GM18502 (cell line): Measurements from ENCODE around the gene MCF2L.
"Not testable (repeated sequence)": the region's sequence is repeated elsewhere in the genome, so short reads cannot be mapped to it uniquely, and the experiment has no call there.

Source experiments
- ATAC-seq: cut with Tn5 transposase; IDR thresholded peaks from one replicate; pipeline ENCODE4 v1.9.1; 2021; ENCODE audit warnings: mild to moderate bottlenecking; ENCODE audit not compliant: unreplicated experiment, poor library complexity

Gene MCF2L

GRCh38 chr13:113077953-113078901 is 109.2 kb downstream of the MCF2L start:
- ATAC-seq: no peak

GRCh38 chr13:113078902-113079780 is 110.1 kb downstream of the MCF2L start:
- no peak for ATAC-seq

- not testable (repeated sequence) for ATAC-seq
These were observed 110.7 kb downstream of the MCF2L start for GRCh38 chr13:113079781-113080080.

- ATAC-seq: no peak
These were observed 111.4 kb downstream of the MCF2L start for GRCh38 chr13:113080361-113080831.

- ATAC-seq: no peak
These were observed 112.0 kb downstream of the MCF2L start for GRCh38 chr13:113080901-113081521.

GRCh38 chr13:113082198-113083021 is 113.4 kb downstream of the MCF2L start:
- ATAC-seq: no peak

GRCh38 chr13:113083022-113083373 is 114.0 kb downstream of the MCF2L start:
- ATAC-seq: no peak

GRCh38 chr13:113083402-113084061 is 114.5 kb downstream of the MCF2L start:
- ATAC-seq: no peak

- no peak for ATAC-seq
These were observed 115.3 kb downstream of the MCF2L start for GRCh38 chr13:113084094-113084942.

GRCh38 chr13:113084943-113085540 is 116.0 kb downstream of the MCF2L start:
- no peak for ATAC-seq

GRCh38 chr13:113086031-113086750 is 117.2 kb downstream of the MCF2L start:
- ATAC-seq: no peak

GRCh38 chr13:113086991-113087922 is 118.2 kb downstream of the MCF2L start:
- ATAC-seq: no peak

- no peak for ATAC-seq
These were observed 119.1 kb downstream of the MCF2L start for GRCh38 chr13:113087923-113088690.

- ATAC-seq: no peak
These were observed 119.6 kb downstream of the MCF2L start for GRCh38 chr13:113088691-113089020.

- no peak for ATAC-seq
These were observed 120.8 kb downstream of the MCF2L start for GRCh38 chr13:113089693-113090414.
